ENCODE data around the gene PDE6D.

Gene PDE6D

DNA sequence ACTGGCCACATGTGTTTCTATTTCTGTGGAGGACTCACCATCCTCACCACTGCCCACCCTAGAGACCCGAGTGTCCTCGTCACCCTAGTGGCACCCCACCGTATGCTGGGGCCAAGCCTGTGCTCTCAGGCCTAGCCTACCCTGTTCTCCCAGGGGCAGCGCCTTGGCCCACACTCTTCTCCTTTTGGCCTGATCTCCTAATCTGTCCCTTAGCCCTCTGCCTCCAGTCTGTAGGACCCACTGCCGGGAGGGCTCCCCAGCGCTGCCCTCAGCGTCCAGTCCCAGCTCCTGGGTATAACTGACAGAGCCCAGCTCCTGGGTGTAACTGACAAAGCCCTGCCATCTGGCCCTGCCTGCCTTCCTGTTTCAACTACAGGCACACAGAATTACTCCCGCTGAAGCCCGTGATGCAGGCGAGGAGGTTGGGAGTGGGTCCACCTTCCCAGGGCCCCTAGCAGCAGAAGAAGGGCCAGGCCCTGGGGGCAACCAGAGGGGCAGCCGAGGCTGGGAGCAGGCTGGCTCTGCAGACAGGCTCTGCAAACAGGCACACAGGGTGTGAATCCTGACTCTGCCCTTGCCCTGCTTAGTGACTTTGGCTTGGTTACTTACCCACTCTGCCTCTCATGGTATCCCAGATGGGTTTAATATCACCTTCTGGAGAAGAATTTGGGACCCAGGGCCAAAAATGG is 98.3 kb downstream of the PDE6D start:
- DNase-seq (ENCODE audit: low spot score), result no peak
